NCI-H2227 (cell line): Measurements from ENCODE around the gene NARF.
A peak's percentile ranks its signal among the peaks of the same experiment; 100 is the strongest.
"Not testable (repeated sequence)": the region's sequence is repeated elsewhere in the genome, so short reads cannot be mapped to it uniquely, and the experiment has no call there.

ENCODE experiments used
- DNase-seq: peaks from one replicate; lab custom pipeline; 2025; ENCODE audit not compliant: unreplicated experiment; lab: John Stamatoyannopoulos, UW

The NARF gene

DNA sequence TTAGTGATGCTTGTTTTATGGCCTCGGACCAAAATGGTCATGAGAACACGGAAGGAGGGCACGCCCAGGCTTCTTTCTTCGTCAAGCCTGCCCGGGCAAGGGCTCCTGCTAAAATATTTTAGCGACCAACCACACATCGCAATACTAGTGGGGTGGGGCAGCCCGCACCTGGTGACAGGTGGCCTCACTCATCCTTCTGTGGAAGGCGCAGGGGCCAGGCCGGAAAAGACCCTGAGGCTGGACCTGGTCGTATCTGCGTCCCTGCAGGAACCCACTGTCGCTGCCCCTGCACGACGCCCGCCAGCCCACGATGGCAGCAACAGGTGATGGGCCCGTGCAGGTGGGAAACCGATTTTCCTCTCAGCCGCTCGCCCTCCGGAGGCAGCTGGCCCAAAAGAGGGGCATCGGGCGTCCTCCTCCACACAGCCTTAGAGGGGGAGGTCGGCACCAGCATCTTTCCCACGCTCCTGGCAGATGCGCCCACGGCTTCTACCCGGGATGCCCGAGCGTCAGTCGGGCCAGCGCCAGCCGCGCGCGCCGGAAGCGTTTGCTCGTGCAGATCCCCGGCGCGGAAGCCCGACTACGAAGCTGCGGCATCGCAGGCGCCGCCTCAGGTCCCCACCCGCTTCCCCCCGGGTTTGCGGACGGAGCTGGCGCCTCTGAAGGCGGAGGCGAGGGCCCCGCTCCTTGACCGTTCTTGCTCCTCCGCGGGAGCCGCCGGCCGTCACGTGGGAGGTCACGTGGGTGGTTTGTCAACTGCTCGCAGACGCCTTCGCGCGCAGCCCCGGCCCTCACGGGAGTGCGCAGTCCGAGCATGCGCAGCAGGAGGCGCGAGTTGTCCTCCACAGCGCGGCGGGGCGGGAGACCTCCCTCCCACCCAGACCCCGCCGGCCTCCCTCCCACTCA is 38.2 kb downstream of the NARF start:
- peak; percentile 98 for DNase-seq

DNA sequence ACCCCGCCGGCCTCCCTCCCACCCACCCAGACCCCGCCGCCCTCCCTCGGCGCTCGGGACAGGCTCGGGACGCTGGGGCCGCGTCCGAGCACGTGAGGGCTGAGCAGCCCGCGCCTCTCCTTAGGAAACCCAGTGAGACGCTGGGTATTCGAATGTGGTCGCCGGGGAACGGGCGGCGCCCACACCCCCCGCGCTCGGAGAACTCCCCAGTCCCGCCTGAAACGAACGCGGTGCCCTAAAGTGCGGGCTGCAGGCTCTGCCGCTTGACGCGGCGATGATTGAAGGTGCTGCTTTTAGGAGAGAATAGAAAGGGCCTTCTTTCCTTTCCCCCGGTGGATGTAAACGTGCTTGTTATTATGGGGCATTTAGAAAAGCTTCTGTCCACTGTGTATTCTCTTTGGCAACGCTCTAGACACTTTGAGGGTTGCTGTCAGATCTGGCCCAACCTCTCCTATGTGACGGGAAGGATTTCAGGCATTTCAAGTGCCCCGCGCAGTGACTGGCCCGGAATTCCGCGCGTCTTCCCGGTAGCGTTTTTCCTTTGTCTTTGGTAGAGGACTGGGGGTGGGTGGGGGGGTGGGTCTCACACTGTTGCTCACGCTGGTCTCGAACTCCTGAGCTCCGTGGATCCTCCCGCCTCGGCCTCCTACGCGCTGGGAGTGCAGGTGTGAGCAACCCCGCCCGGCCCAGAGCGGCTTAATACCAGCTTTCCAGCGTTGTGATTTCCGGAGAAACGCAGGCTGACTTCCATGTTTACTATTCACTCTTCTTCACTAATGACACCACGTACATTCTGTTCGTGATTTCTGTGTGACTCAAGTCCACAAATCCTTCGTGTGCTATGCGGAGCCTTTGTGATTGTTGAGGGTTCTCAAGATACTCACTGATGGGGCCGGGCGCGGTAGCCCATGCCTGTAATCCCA is 39.2 kb downstream of the NARF start:
- peak; percentile 86 for DNase-seq

DNA sequence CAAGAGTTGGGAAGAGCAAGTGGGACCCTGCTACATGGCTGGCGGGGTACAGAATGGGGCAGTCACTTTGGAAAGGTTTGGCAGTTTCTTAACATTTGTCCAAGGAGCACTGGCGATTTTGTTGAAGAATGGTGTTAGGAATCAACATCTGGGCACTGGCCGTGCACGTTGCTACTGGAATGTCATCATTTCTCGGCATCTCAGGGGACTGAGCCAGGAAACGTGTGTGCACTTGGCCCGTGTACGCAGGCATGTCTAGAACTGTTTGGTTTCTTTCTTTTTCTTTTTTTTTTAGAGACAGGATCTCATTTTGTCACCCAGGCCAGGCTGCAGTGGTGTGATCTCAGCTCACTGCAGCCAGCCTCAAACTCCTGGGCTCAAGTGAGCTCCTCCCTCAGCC is 43.7 kb downstream of the NARF start:
- no peak for DNase-seq

DNA sequence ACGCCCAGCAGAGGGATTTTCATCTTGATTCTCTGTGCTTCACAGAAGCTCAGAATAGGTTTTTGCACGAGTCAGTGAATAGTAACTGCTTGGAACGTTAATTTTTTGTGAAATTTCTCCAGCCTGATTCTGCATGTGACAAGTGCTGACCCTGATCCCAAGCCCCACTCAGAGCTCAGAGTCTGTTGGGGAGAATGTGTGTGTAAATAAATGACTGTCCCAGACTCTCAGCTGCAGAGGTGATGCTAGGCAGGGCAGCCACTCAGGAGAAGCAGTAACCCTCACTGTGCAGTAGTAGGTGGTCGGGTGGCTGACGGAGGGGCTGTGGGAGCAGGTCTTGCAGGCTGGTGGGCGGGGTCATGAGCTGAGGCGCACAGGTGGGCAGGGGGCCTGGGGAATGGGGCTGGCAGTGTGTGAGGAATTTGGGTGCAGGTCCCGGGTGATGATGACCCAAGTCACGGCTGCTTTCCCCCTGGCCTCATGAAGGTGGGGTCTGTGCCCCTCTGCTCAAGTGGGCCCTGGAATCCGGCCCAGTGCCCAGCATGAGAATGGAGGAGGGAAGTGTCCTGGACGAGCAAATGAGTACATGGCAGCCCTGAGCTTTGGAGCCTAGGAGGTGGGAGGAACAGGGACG is 44.7 kb downstream of the NARF start:
- DNase-seq, result no peak

GRCh38 chr17:82503728-82504308 is 45.3 kb downstream of the NARF start:
- no peak for DNase-seq

DNA sequence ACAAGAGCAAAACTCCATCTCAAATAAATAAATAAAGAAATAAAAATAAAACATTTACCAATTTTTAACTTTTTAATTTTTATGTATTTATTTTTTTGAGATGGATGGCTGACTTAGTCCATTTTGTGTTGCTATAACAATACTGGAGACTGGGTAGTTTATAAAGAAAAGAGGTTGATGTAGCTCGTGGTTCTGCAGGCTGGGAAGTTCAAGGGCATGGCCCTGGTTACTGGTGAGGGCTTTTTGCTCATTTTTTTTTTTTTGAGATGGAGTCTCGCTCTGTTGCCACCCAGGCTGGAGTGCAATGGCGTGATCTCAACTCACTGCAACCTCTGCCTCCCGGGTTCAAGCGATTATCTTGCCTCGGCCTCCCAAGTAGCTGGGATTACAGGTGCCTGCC is 46.8 kb downstream of the NARF start:
- no peak for DNase-seq

- DNase-seq, result not testable (repeated sequence)
Observed at GRCh38 chr17:82506402-82506801, 47.9 kb downstream of the NARF start.

DNA sequence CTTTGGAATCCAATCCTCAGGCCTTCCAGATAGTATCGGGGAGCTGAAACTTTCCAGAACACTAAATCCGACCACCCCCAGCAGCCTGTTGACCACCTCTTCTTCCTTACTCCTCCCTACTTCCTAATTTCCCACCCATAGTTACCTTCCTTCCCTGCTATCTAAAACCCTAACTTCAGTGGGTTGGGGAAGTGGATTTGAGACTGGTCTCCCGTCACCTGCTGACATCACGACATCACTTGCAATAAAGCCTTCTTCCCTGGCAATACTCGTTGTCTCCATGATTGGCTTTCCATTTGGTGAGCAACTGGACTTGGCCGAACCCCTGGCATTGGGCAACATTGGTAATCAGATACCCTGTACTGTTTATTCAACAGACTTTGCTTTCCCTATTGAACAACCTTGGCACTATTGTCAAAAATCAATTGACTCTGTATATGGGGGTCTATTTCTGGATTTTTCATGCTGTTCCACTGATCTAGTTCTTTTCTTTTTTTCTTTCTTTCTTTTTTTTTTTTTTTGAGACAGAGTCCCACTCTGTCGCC is 49.2 kb downstream of the NARF start:
- DNase-seq, result no peak

DNA sequence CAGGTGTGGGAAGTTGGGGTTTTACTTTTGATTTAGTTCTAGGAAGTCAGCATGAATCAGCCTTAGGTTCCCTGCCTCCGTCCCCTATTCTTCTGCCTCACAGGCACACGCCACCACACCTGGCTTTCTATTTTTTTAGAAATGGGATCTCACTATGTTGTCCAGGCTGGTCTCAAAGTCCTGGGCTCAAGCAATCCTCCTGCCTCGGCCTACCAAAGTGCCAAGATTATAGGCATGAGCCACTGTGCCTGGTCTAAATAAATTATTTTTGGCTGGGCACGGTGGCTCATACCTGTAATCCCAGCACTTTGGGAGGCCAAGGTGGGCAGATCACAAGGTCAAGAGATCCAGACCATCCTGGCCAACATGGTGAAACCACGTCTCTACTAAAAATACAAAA is 53.1 kb downstream of the NARF start:
- not testable (repeated sequence) for DNase-seq

- not testable (repeated sequence) for DNase-seq
Observed at GRCh38 chr17:82513864-82514263, 55.3 kb downstream of the NARF start.

- DNase-seq, result no peak
Observed at GRCh38 chr17:82517230-82517865, 58.8 kb downstream of the NARF start.

- DNase-seq, result peak; percentile 97
Observed at GRCh38 chr17:82518826-82519810, 60.6 kb downstream of the NARF start, which contains the start of gene FOXK2. TSS of gene FOXK2 (plus strand) at chr17:82519732. CDS start at chr17:82519889, 157 bp downstream.

GRCh38 chr17:82519971-82520903 is 61.7 kb downstream of the NARF start:
- peak; percentile 53 for DNase-seq

GRCh38 chr17:82524540-82524939 is 66.0 kb downstream of the NARF start:
- DNase-seq, result peak; percentile 68

- no peak for DNase-seq
Observed at GRCh38 chr17:82525712-82526111, 67.2 kb downstream of the NARF start.

- no peak for DNase-seq
Observed at GRCh38 chr17:82527898-82528297, 69.4 kb downstream of the NARF start.

DNA sequence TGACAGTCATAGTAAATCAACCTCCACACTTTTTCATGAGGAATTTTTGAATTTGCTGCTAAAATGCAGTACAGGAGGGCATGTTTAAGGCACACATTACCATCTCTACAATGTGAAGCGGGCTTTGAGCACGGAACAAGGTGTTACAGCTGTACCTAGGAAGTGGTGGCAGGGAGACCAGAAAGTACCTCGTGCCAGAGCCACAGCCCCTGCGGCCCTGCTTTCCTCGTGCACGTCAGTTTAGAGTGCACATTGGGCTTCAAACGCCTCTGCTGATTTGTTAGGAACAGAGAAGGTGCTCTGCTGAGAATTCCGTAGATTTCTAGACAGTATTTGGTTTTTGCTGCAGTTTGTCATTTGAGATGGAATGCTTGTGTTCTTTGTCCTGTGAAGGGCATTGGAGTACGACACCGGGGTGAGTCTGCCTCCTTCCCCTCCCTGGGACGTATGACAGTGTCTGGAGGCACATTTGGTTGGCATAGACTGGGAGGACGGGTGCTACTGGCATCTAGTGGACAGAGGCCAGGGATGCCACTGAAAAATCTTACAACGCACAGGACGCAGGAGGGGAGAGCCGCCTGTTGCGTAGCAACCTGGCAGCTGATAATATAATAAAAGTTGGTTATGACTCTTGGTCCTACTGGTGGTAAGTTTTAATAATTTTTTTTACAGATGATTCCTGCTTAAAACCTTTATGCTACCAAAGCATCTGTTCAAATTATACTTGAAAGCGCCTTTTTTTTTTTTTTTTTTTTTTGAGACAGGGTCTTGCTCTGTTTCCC is 70.1 kb downstream of the NARF start:
- peak; percentile 73 for DNase-seq
